Measurements from ENCODE around the gene COL7A1. TPM values are rescaled to one million over a fixed set of nuclear protein-coding genes. Genes with fewer than 3 reads are reported as not detected.

Gene COL7A1
- total RNA-seq, 4 donors from 2014 or later, result 0.88 to 21.6 (median 19.1) TPM

DNA sequence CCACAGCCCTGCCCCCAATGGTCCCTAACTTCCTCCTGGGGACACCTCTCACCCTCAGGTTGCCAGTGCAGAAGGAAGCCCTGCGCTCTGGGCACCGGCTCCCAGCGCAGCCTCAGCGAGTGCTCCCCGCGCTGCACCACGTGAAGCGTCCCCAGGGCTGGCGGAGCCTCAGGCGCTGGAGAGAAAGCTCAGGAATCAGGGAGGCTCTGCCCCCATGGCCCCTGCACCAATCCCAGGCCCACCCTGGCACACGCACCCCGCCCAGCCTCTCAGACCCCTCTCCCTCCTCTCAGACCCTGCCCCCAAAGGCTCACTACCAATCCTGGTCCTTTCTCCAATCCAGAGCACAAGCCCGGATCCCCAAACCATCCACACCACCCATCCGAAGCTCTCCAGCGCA, 6.9 kb downstream of the COL7A1 start:
- Histone ChIP-seq H3K27me3 (no peaks in the 10 kb centered on the region), H3K36me3 (no peaks in the 10 kb centered on the region), H3K4me1 (no peaks in the 10 kb centered on the region), H3K27ac (no peak overlapping the region), H3K9me3 (no peaks in the 10 kb centered on the region), H3K4me3 (no peak overlapping the region)
- DNase-seq, result no peak
- TF ChIP-seq, protein P1, sequence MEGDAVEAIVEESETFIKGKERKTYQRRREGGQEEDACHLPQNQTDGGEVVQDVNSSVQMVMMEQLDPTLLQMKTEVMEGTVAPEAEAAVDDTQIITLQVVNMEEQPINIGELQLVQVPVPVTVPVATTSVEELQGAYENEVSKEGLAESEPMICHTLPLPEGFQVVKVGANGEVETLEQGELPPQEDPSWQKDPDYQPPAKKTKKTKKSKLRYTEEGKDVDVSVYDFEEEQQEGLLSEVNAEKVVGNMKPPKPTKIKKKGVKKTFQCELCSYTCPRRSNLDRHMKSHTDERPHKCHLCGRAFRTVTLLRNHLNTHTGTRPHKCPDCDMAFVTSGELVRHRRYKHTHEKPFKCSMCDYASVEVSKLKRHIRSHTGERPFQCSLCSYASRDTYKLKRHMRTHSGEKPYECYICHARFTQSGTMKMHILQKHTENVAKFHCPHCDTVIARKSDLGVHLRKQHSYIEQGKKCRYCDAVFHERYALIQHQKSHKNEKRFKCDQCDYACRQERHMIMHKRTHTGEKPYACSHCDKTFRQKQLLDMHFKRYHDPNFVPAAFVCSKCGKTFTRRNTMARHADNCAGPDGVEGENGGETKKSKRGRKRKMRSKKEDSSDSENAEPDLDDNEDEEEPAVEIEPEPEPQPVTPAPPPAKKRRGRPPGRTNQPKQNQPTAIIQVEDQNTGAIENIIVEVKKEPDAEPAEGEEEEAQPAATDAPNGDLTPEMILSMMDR (IDR thresholded peaks at IDR 0.05), result no peak
- no peak for TF ChIP-seq POLR2A (IDR thresholded peaks at IDR 0.05)
- intact Hi-C loops (cut with DNase I; ENCODE audit: low total_unique reads), result no loop called here

DNA sequence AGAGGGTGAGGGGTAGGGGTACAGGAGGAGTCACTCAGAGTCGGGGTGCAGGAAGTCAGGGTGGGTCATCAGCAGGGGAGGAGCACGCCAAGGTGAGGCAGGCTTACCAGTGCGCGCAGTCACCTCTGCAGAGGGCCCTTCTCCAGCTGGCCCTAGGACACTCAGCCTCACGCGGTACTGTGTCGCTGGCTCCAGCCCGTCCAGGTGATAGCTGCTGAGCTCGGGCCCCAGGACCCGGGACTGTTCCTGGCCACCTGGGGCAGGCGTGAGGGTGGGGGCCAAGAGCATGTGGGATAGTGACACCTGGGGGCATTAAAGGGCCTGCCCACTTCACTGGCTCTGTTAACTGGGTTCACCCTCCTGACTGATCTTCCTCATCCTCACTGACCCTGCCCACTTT, 7.4 kb downstream of the COL7A1 start:
- no peaks in the 10 kb centered on the region for H3K4me1 ChIP-seq
- TF ChIP-seq, protein P1 (IDR thresholded peaks at IDR 0.05), result no peak
- TF ChIP-seq POLR2A (IDR thresholded peaks at IDR 0.05), result no peak
- no peaks in the 10 kb centered on the region for H3K9me3 ChIP-seq
- H3K4me3 ChIP-seq, result no peak overlapping the region
- intact Hi-C loops (cut with DNase I; ENCODE audit: low total_unique reads), result no loop called here
- no peaks in the 10 kb centered on the region for H3K36me3 ChIP-seq
- DNase-seq, result no peak
- no peaks in the 10 kb centered on the region for H3K27me3 ChIP-seq
- no peak overlapping the region for H3K27ac ChIP-seq

DNA sequence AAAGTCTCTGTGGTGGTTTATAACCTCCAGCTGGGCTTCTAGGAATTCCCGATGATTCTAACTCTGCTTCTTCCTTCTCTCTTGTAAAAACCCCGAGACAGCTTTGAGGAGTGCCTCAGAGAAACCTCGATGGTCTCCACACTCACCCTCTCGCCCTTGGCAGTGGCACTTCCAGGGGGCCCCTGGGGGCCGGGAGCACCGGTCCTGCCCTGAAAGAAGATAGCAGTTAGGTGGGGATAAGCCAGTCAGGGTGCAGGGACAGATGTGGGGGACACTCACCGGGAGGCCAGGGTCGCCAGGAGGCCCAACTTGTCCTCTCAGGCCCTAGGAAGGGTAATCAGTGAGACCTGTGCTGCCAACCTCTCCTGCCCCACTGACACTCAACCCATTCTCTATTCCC, 9.7 kb downstream of the COL7A1 start:
- Histone ChIP-seq H3K4me1 (no peaks in the 10 kb centered on the region), H3K27ac (no peak overlapping the region), H3K27me3 (no peaks in the 10 kb centered on the region), H3K9me3 (no peaks in the 10 kb centered on the region), H3K36me3 (no peaks in the 10 kb centered on the region), H3K4me3 (no peak overlapping the region)
- TF ChIP-seq, protein P1 (IDR thresholded peaks at IDR 0.05), result no peak
- TF ChIP-seq POLR2A (IDR thresholded peaks at IDR 0.05), result no peak
- DNase-seq, result no peak
- intact Hi-C loops (cut with DNase I; ENCODE audit: low total_unique reads), result no loop called here

DNA sequence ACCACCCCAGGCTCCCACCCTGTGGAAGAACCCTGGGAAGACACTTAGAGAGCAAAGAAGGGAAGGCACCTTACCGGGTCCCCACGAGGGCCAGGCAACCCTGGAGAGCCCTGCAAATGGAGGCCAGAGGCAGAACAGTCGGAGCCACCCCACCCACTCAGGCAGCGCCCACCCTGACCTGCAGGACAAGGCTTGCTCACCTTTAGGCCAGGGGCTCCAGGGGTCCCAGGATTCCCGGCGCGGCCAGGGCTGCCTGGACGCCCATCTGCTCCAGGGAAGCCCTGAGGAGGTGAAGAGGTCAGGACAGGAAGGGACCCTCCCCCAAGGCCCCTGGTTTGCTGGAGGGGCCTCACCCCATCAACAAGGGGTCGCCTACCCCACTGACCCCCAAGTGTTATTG, 10.3 kb downstream of the COL7A1 start:
- Histone ChIP-seq H3K9me3 (no peaks in the 10 kb centered on the region), H3K27me3 (no peaks in the 10 kb centered on the region), H3K36me3 (no peaks in the 10 kb centered on the region), H3K4me3 (no peak overlapping the region), H3K27ac (no peak overlapping the region), H3K4me1 (no peaks in the 10 kb centered on the region)
- intact Hi-C loops (cut with DNase I; ENCODE audit: low total_unique reads), result no loop called here
- TF ChIP-seq, protein P1 (IDR thresholded peaks at IDR 0.05), result no peak
- TF ChIP-seq POLR2A (IDR thresholded peaks at IDR 0.05), result no peak
- no peak for DNase-seq

DNA sequence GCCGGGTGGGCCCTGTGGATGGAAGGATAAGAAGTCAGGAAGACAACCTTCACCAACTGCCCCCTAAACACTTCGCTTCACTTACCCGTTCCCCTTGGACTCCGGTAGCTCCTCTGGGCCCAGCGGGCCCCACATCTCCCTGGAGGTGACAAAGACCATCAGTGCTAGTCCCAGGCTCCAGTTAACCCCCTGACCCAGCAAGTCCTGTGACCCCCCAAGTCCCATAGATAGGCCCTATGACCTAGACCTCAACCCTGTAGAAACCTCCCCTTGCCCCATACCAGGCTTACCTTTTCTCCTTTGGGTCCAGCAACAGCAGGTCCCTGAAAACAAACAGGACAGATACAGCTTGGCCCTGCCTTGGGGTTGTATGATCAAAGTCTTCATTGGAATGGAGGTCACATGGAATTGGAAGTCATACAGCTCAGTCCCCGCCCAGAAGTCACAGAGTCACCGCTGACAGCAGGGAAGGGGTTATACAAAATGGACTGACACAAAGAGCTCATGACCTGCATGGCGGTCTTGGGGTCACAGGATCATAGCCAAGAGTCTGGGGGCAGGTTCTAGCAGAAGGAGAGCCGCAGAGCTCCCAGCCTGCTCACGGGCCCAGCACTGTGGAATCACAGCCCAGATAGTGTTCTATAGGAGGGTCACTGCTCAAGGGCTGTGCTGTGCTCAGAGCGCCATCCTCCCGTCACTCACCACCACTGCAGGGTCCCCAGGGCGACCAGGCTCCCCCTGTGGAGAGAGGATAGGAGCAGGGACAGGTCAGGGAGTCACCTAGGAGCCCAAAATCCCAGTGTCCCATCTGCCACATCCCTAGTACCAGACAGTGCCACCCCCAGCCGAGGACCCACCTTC, 13.3 kb downstream of the COL7A1 start:
- TF ChIP-seq, protein P1 (IDR thresholded peaks at IDR 0.05), result no peak
- TF ChIP-seq POLR2A (IDR thresholded peaks at IDR 0.05), result no peak
- no peaks in the 10 kb centered on the region for H3K9me3 ChIP-seq
- no peak for DNase-seq
- H3K4me1 ChIP-seq, result no peaks in the 10 kb centered on the region
- H3K27ac ChIP-seq, result no peak overlapping the region
- no peaks in the 10 kb centered on the region for H3K27me3 ChIP-seq
- intact Hi-C loops (cut with DNase I; ENCODE audit: low total_unique reads), result no loop called here
- no peak overlapping the region for H3K4me3 ChIP-seq
- H3K36me3 ChIP-seq, result no peaks in the 10 kb centered on the region

Measured in uterus (tissue), 4 donors.